ENCODE data around the gene GFRA1. TPM values are rescaled to one million over a fixed set of nuclear protein-coding genes. Genes with fewer than 3 reads are reported as not detected.

The GFRA1 gene
- total and polyA plus RNA-seq, 2 of the 8 experiments (the other 6 are each of a cell fraction or from before 2014, with no cell fraction given): 1.1 to 2.0 TPM

- H3K79me2 ChIP-seq (ENCODE audit: control insufficient read depth in 1 of 2, insufficient read depth in 2 of 2, low read length in 2 of 2): no peaks in the 10 kb centered on the region
- H2BK5ac ChIP-seq (ENCODE audit: low read depth, low read length): no peak overlapping the region
- H3K27ac ChIP-seq (ENCODE audit: low read depth, low read length): no peak overlapping the region
- H3K4me1 ChIP-seq (replicated peaks in 1 of 4; ENCODE audit: control insufficient read depth in 3 of 4, insufficient read depth in 4 of 4, low read length in 3 of 4): peaks cover 0 to 6% (median 0%) of the 10 kb centered on the region in 4 experiments; a peak in 2 of 7 replicates
- no peaks in the 10 kb centered on the region for H4K20me1 ChIP-seq (replicated peaks in 1 of 2; ENCODE audit: control insufficient read depth in 1 of 2, insufficient read depth in 2 of 2, low read length in 2 of 2)
- no peak overlapping the region for H2AFZ ChIP-seq (ENCODE audit: low read length)
- peak overlapping the region; percentile 63 for H3K4ac ChIP-seq (replicated peaks; ENCODE audit: insufficient read length, low read depth, low read length)
- H3K9me3 ChIP-seq (ENCODE audit: insufficient read depth in 2 of 2, low read depth in 1 of 2, low read length in 1 of 2): peaks cover 7 to 12% of the 10 kb centered on the region in 2 experiments; a peak in 2 of 4 replicates
- H4K8ac ChIP-seq (ENCODE audit: extremely low read depth, insufficient read depth, low read length): no peak overlapping the region
- ChIA-PET POLR2A (ENCODE audit: partially characterized antibody) (no interaction called here), CTCF (ENCODE audit: partially characterized antibody) (interaction anchor here (1.0 kb wide), 1 partner anchor 182 kb away, joined by 3 read pairs; no protein-coding TSS in a partner anchor)
- H3K36me3 ChIP-seq (ENCODE audit: control insufficient read depth in 2 of 4, insufficient read depth in 4 of 4, low read length in 3 of 4): no peaks in the 10 kb centered on the region
- H3K79me1 ChIP-seq (ENCODE audit: low read depth, low read length): no peaks in the 10 kb centered on the region; the same call in 1 of the 2 replicates
- no peak overlapping the region for H2AK5ac ChIP-seq (ENCODE audit: low read depth, low read length)
- no peak overlapping the region for H3K9ac ChIP-seq (replicated peaks in 1 of 4; ENCODE audit: extremely low read depth in 1 of 4, low read depth in 3 of 4, low read length in 3 of 4)
- H4K91ac ChIP-seq (replicated peaks; ENCODE audit: insufficient read length, low read length): no peak overlapping the region
- no peaks in the 10 kb centered on the region for H3K23me2 ChIP-seq (ENCODE audit: low read depth, low read length)
- no peak overlapping the region for H3K4me3 ChIP-seq (ENCODE audit: extremely low read depth in 1 of 4, insufficient read depth in 2 of 4, low read depth in 3 of 4, low read length in 4 of 4)
- DNase-seq (ENCODE audit: low read depth in 1 of 2, low spot score in 2 of 2) (no peak), FAIRE-seq (no peak)
- H3K18ac ChIP-seq (ENCODE audit: extremely low read depth, low read length): no peak overlapping the region
- WGBS, 2 experiments (ENCODE audit: extremely low coverage in 1 of 2, insufficient coverage in 1 of 2, insufficient read length in 1 of 2, insufficient replicate concordance in 2 of 2, low coverage in 1 of 2, low lambda C conversion rate in 2 of 2, missing lambda C conversion rate in 1 of 2): 91% methylated on average over 4 of the region's 4 CpGs; no CpG with 5 or more reads in 1 of the 2 experiments
- H3K4me2 ChIP-seq (ENCODE audit: insufficient read depth in 1 of 2, low read depth in 2 of 2, low read length in 2 of 2): no peak overlapping the region
- TF ChIP-seq POLR2AphosphoS5 (IDR thresholded peaks at IDR 0.05; ENCODE audit: low read depth, low read length): no peak
- no peak for TF ChIP-seq JUN (IDR thresholded peaks at IDR 0.05; ENCODE audit: low read depth, low read length)
- TF ChIP-seq EGR1 (IDR thresholded peaks at IDR 0.05; ENCODE audit: borderline replicate concordance, low read depth, low read length): no peak
- TF ChIP-seq RNF2 (IDR thresholded peaks at IDR 0.05; ENCODE audit: borderline replicate concordance, low read depth, low read length, missing control alignments, poor library complexity, severe bottlenecking): no peak
- TF ChIP-seq PHF8 (conservative IDR thresholded peaks at IDR 0.05; ENCODE audit: low read depth, low read length): no peak
- no peak for TF ChIP-seq CTBP2 (IDR thresholded peaks at IDR 0.05; ENCODE audit: borderline replicate concordance, insufficient read depth, insufficient read length, low read length)
- H2BK120ac ChIP-seq (replicated peaks; ENCODE audit: low read depth, low read length): no peak overlapping the region
- no peak overlapping the region for H3K56ac ChIP-seq (replicated peaks; ENCODE audit: insufficient read length, low read depth, low read length)
- no peak overlapping the region for H3K23ac ChIP-seq (ENCODE audit: insufficient read length)
- no peaks in the 10 kb centered on the region for H3K27me3 ChIP-seq (replicated peaks in 1 of 4; ENCODE audit: control insufficient read depth in 3 of 4, extremely low read depth in 1 of 4, insufficient read depth in 3 of 4, low read length in 3 of 4)
- no peak overlapping the region for H2BK15ac ChIP-seq (ENCODE audit: low read length)
- no peak overlapping the region for H2BK20ac ChIP-seq (ENCODE audit: low read length)
- no peak overlapping the region for H3K14ac ChIP-seq (ENCODE audit: insufficient read length)
- H2BK12ac ChIP-seq (ENCODE audit: low read depth, low read length): no peak overlapping the region
- no peak overlapping the region for H4K5ac ChIP-seq (ENCODE audit: insufficient read length, low read depth, low read length)
Observed at GRCh38 chr10:116198676-116199035, 74.3 kb downstream of the GFRA1 start.
